Measurements from ENCODE around the gene MCF2L2. TPM values are rescaled to one million over a fixed set of nuclear protein-coding genes. Genes with fewer than 3 reads are reported as not detected.
A peak's percentile ranks its signal among the peaks of the same experiment; 100 is the strongest.
"Not testable (repeated sequence)": the region's sequence is repeated elsewhere in the genome, so short reads cannot be mapped to it uniquely, and the experiment has no call there.

MCF2L2 gene
- polyA plus RNA-seq (ENCODE audit: insufficient read length in 4 of 4) = 1 to 10 TPM in 3 of 4 donors, under 1 TPM in 1; 0.61 to 1.7 (median 1.5) TPM

GRCh38 chr3:183428447-183429211 is at the start of gene MCF2L2:
Gene MCF2L2, minus strand, starts transcription at chr3:183428619. Its CDS starts 642 bp downstream, at chr3:183427977.
- no peak for DNase-seq (ENCODE audit: low read depth in 4 of 4, low spot score in 2 of 4)

GRCh38 chr3:183477801-183478456 is 49.5 kb upstream of the MCF2L2 start:
- no peak for DNase-seq (ENCODE audit: low read depth in 4 of 4, low spot score in 2 of 4)

GRCh38 chr3:183475764-183476162 is 47.3 kb upstream of the MCF2L2 start:
- DNase-seq (ENCODE audit: low read depth in 4 of 4, low spot score in 2 of 4) = not testable (repeated sequence)

- DNase-seq (ENCODE audit: low read depth in 4 of 4, low spot score in 2 of 4) = no peak
Observed at GRCh38 chr3:183475016-183475763, 46.8 kb upstream of the MCF2L2 start.

- no peak for DNase-seq (ENCODE audit: low read depth in 4 of 4, low spot score in 2 of 4)
Observed at GRCh38 chr3:183473969-183474368, 45.5 kb upstream of the MCF2L2 start.

GRCh38 chr3:183472155-183472554 is 43.7 kb upstream of the MCF2L2 start:
- no peak for DNase-seq (ENCODE audit: low read depth in 4 of 4, low spot score in 2 of 4)

GRCh38 chr3:183468424-183468823 is 40.0 kb upstream of the MCF2L2 start:
- no peak for DNase-seq (ENCODE audit: low read depth in 4 of 4, low spot score in 2 of 4)

GRCh38 chr3:183466575-183466974 is 38.2 kb upstream of the MCF2L2 start:
- no peak for DNase-seq (ENCODE audit: low read depth in 4 of 4, low spot score in 2 of 4)

GRCh38 chr3:183465710-183466109 is 37.3 kb upstream of the MCF2L2 start:
- not testable (repeated sequence) for DNase-seq (ENCODE audit: low read depth in 4 of 4, low spot score in 2 of 4)

GRCh38 chr3:183464480-183464879 is 36.1 kb upstream of the MCF2L2 start:
- no peak for DNase-seq (ENCODE audit: low read depth in 4 of 4, low spot score in 2 of 4)

GRCh38 chr3:183460081-183461055 is 31.9 kb upstream of the MCF2L2 start:
- no peak for DNase-seq (ENCODE audit: low read depth in 4 of 4, low spot score in 2 of 4)

- DNase-seq (ENCODE audit: low read depth in 4 of 4, low spot score in 2 of 4) = no peak
Observed at GRCh38 chr3:183455089-183455488, 26.7 kb upstream of the MCF2L2 start.

GRCh38 chr3:183454064-183454463 is 25.6 kb upstream of the MCF2L2 start:
- no peak for DNase-seq (ENCODE audit: low read depth in 4 of 4, low spot score in 2 of 4)

GRCh38 chr3:183449791-183450190 is 21.4 kb upstream of the MCF2L2 start:
- DNase-seq (ENCODE audit: low read depth in 4 of 4, low spot score in 2 of 4) = no peak

- DNase-seq (ENCODE audit: low read depth in 4 of 4, low spot score in 2 of 4) = no peak
Observed at GRCh38 chr3:183449391-183449790, 21.0 kb upstream of the MCF2L2 start.

- no peak for DNase-seq (ENCODE audit: low read depth in 4 of 4, low spot score in 2 of 4)
Observed at GRCh38 chr3:183448369-183449128, 20.1 kb upstream of the MCF2L2 start.

- DNase-seq (ENCODE audit: low read depth in 4 of 4, low spot score in 2 of 4) = peak; percentile 83 to 93 (median 86)
Observed at GRCh38 chr3:183447206-183448001, 19.0 kb upstream of the MCF2L2 start.

- no peak for DNase-seq (ENCODE audit: low read depth in 4 of 4, low spot score in 2 of 4)
Observed at GRCh38 chr3:183446838-183447205, 18.4 kb upstream of the MCF2L2 start.

- no peak for DNase-seq (ENCODE audit: low read depth in 4 of 4, low spot score in 2 of 4)
Observed at GRCh38 chr3:183444748-183445147, 16.3 kb upstream of the MCF2L2 start.
